Mesendoderm (in vitro differentiated cells): Measurements from ENCODE around the gene TLE6.

Experiments used
- DNase-seq: peaks from one replicate; pipeline ENCODE4 v3.0.0; 2013
- H2AK5ac ChIP-seq: 2 replicates; pipeline ENCODE4 v1.6.1; 2013; ENCODE audit warnings: low read length, inconsistent platforms
- H2BK120ac ChIP-seq: 2 replicates; pipeline ENCODE4 v1.6.1; 2013; ENCODE audit warnings: low read depth, mild to moderate bottlenecking, low read length, moderate library complexity, mixed read lengths
- H2BK15ac ChIP-seq: replicated peaks from 2 replicates; pipeline ENCODE4 v1.6.1; 2013; ENCODE audit warnings: low read depth, mild to moderate bottlenecking, moderate library complexity
- H2BK5ac ChIP-seq: 2 replicates; pipeline ENCODE4 v1.6.1; 2013; ENCODE audit warnings: low read length, inconsistent platforms
- H3K18ac ChIP-seq: 2 replicates; pipeline ENCODE4 v1.6.1; 2013; ENCODE audit warnings: mild to moderate bottlenecking, low read length, mixed read lengths
- H3K23ac ChIP-seq: one replicate; pipeline ENCODE4 v1.6.1; 2013; ENCODE audit warnings: low read length
- H3K27ac ChIP-seq: 2 replicates; pipeline ENCODE4 v1.5.1; 2013; ENCODE audit warnings: low read depth, mild to moderate bottlenecking, inconsistent platforms, low read length, moderate library complexity
- H3K27me3 ChIP-seq: 2 replicates; pipeline ENCODE4 v1.6.1; 2013; ENCODE audit warnings: low read length, control low read depth, mild to moderate bottlenecking, inconsistent platforms; ENCODE audit not compliant: insufficient read depth, poor library complexity
- H3K36me3 ChIP-seq: 2 replicates; pipeline ENCODE4 v1.6.1; 2013; ENCODE audit warnings: low read length, inconsistent platforms; ENCODE audit not compliant: control insufficient read depth, insufficient read depth
- H3K4ac ChIP-seq: one replicate; pipeline ENCODE4 v1.6.1; 2013; ENCODE audit warnings: low read depth, mild to moderate bottlenecking, low read length, moderate library complexity
- H3K4me1 ChIP-seq: 2 replicates; pipeline ENCODE4 v1.6.1; 2013; ENCODE audit warnings: low read depth, low read length, inconsistent platforms; ENCODE audit not compliant: control insufficient read depth
- H3K4me2 ChIP-seq: 2 replicates; pipeline ENCODE4 v1.6.1; 2013; ENCODE audit warnings: low read length
- H3K4me3 ChIP-seq: 2 replicates; pipeline ENCODE4 v1.5.1; 2013; ENCODE audit warnings: mild to moderate bottlenecking, low read length
- H3K56ac ChIP-seq: one replicate; pipeline ENCODE4 v1.6.1; 2013; ENCODE audit warnings: low read length
- H3K79me1 ChIP-seq: 2 replicates; pipeline ENCODE4 v1.6.1; 2013; ENCODE audit warnings: low read length, inconsistent platforms
- H3K79me2 ChIP-seq: 2 replicates; pipeline ENCODE4 v1.6.1; 2013; ENCODE audit warnings: mild to moderate bottlenecking, low read length; ENCODE audit not compliant: control insufficient read depth, insufficient read depth
- H3K9ac ChIP-seq: 2 replicates; pipeline ENCODE4 v1.6.1; 2013; ENCODE audit warnings: low read length, inconsistent platforms
- H4K5ac ChIP-seq: one replicate; pipeline ENCODE4 v1.6.1; 2013; ENCODE audit warnings: low read length
- H4K8ac ChIP-seq: one replicate; pipeline ENCODE4 v1.6.1; 2013; ENCODE audit warnings: low read depth, mild to moderate bottlenecking, control low read depth, low read length, moderate library complexity
- WGBS: extraction: QIAGEN DNeasy Blood & Tissue Kit; methylation state at CpG from one replicate; pipeline ENCODE4 v1.1.7; 2013; ENCODE audit warnings: low lambda C conversion rate, missing lambda C conversion rate; ENCODE audit not compliant: insufficient coverage; ENCODE audit errors: extremely low coverage; 5-methylcytosine and 5-hydroxymethylcytosine counted together

Gene TLE6

DNA sequence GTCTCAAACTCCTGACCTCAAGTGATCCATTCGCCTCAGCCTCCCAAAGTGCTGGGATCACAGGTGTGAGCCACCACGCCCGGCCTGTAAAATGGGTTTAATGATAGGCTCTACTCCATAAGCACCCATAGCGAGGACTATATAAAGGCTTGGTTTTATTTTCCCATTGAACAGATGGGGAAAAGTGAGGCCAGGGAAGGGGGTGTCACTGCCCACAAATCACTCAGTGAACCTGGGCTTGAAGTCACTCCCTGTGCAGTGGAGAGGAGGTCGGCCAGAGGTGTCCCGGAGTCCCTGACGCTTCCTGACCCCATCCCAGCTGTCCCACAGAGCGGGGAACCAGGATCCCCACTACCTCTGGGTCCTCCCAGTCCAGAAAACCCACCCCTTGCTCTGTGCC, 36.8 kb downstream of the TLE6 start:
- no peak overlapping the region for H3K9ac ChIP-seq
- H2BK15ac ChIP-seq = no peak overlapping the region
- DNase-seq = no peak
- no peaks in the 10 kb centered on the region for H3K36me3 ChIP-seq
- no peaks in the 10 kb centered on the region for H3K79me1 ChIP-seq
- H3K4ac ChIP-seq = no peak overlapping the region
- no peak overlapping the region for H3K18ac ChIP-seq
- H3K23ac ChIP-seq = no peak overlapping the region
- no CpG with 5 or more reads among the region's 8 CpGs for WGBS
- H4K8ac ChIP-seq = no peak overlapping the region
- H3K4me3 ChIP-seq = no peak overlapping the region
- no peaks in the 10 kb centered on the region for H3K27me3 ChIP-seq
- no peak overlapping the region for H4K5ac ChIP-seq
- no peaks in the 10 kb centered on the region for H3K4me1 ChIP-seq
- H3K79me2 ChIP-seq = no peaks in the 10 kb centered on the region
- no peak overlapping the region for H2BK120ac ChIP-seq
- H2BK5ac ChIP-seq = no peak overlapping the region
- H3K27ac ChIP-seq = no peak overlapping the region
- no peak overlapping the region for H3K56ac ChIP-seq
- H2AK5ac ChIP-seq = no peak overlapping the region
- H3K4me2 ChIP-seq = no peak overlapping the region

DNA sequence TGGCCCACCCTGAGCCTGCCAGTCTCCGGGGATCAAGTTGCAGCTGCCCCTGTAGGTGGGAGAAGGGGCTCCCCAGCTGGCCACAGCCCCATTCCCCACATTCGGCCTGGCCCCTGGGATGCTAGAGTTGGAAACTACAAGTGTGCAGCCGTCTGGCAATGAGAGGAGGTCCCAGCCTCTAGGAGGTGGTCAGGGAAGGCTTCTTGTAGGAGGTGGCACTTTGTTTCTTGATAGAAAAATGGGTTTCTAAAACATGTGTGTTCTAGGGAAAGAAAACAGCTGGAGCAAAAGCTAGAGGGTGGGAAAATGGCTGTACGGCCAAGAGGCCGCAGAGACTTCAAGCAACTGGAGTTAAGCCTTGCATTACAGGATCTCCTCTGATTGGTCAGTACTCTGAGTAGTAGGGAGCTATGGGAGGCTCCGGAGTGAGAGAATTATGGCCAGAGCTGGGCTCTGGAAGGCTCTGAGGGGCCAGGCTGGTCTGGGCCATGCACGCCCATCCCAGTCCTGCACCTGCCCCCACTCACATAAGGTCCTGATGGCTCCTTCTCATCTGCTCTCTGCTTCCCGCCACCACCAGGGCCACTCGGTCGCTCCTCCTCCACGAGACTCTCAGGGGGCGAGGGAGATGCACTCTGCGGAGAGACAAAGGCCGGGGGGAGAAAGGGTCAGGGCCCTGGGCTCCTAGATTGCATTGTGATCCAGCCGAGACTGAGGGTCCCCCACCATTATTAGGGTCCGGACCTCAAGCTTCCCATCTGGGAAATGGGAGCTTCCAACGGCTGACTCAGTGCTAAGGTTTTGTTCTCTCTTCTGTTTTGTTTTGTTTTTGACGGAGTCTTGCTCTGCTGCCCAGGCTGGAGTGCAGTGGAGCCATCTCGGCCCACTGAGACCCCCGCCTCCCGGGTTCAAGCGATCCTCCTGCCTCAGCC, 38.0 kb downstream of the TLE6 start:
- no peak overlapping the region for H3K56ac ChIP-seq
- H3K4ac ChIP-seq = no peak overlapping the region
- no peaks in the 10 kb centered on the region for H3K79me2 ChIP-seq
- DNase-seq = no peak
- H3K4me1 ChIP-seq = no peaks in the 10 kb centered on the region
- no peak overlapping the region for H3K9ac ChIP-seq
- H3K36me3 ChIP-seq = no peaks in the 10 kb centered on the region
- no peak overlapping the region for H4K8ac ChIP-seq
- H3K4me2 ChIP-seq = no peak overlapping the region
- H3K4me3 ChIP-seq = no peak overlapping the region
- WGBS = no CpG with 5 or more reads among the region's 22 CpGs
- H3K27ac ChIP-seq = no peak overlapping the region
- no peak overlapping the region for H3K23ac ChIP-seq
- no peak overlapping the region for H2AK5ac ChIP-seq
- no peak overlapping the region for H2BK5ac ChIP-seq
- H2BK120ac ChIP-seq = no peak overlapping the region
- no peaks in the 10 kb centered on the region for H3K27me3 ChIP-seq
- H3K18ac ChIP-seq = no peak overlapping the region
- no peak overlapping the region for H2BK15ac ChIP-seq
- H4K5ac ChIP-seq = no peak overlapping the region
- H3K79me1 ChIP-seq = no peaks in the 10 kb centered on the region

DNA sequence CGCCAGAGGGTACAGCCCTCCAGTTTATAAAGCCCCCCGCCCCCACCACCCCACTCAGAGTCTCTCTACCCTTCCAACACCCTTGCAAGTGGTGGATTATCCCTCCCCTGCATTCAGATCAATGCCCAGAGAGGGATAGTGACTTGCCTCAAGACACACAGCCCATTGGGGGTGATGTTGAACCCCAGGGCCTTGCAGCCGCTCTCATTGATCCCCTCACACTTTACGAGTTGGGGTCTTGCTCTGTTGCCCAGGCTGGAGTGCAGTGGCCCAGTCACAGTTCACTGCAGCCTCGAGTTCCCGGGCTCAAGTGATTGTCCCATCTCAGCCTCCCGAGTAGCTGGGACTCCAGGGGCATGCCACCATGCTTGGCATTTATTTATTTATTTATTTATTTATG, 40.6 kb downstream of the TLE6 start:
- no peak overlapping the region for H3K18ac ChIP-seq

DNA sequence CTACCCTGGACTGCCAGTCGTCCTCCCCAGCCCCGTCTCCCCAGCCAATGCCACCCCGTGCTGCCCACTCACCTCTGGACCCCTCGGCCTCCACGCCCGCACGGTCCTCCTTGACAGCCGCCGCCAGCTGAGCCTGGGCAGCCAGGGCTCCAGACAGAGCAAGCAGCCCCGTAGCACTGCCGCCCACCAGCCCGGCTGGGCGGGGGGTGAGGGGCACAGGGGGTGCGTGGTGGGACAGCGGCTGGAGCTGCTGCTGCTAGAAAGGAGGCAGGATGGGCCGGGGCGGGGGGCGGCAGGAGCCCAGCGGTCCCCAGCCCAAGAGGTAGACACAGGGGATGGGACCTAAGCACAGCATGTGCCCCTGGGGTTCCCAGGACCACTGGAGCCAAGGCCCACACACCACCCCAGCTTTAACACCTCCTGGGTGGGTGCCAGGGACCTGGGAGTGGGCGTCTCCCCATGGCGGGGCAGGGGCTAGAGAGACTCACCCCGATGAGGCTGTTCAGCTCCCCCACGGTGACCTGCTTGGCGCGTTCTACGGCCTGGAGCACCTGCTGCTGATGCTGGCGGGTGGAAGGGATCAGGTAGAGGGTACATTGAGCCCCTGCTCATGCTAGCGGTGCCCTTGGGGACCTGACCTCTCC, 42.0 kb downstream of the TLE6 start:
- Histone ChIP-seq H3K79me1 (no peaks in the 10 kb centered on the region), H3K27me3 (no peaks in the 10 kb centered on the region), H4K5ac (no peak overlapping the region), H3K4ac (no peak overlapping the region), H2AK5ac (no peak overlapping the region), H3K27ac (no peak overlapping the region), H3K4me3 (no peak overlapping the region), H2BK5ac (no peak overlapping the region), H3K4me1 (peaks cover under 1% of the 10 kb centered on the region), H3K56ac (no peak overlapping the region), H3K36me3 (no peaks in the 10 kb centered on the region), H3K4me2 (no peak overlapping the region), H4K8ac (no peak overlapping the region), H2BK120ac (no peak overlapping the region), H3K18ac (no peak overlapping the region), H2BK15ac (no peak overlapping the region), H3K23ac (no peak overlapping the region), H3K9ac (no peak overlapping the region), H3K79me2 (no peaks in the 10 kb centered on the region)
- DNase-seq = no peak
- no CpG with 5 or more reads among the region's 28 CpGs for WGBS

More for the DNA sequence above, 40.6 kb downstream of the TLE6 start:
- Histone ChIP-seq H3K56ac (no peak overlapping the region), H3K27me3 (no peaks in the 10 kb centered on the region), H3K23ac (no peak overlapping the region), H3K27ac (no peak overlapping the region), H2AK5ac (no peak overlapping the region), H2BK15ac (no peak overlapping the region), H3K4me3 (no peak overlapping the region), H3K4me2 (no peak overlapping the region), H4K8ac (no peak overlapping the region), H3K9ac (no peak overlapping the region), H3K4ac (no peak overlapping the region), H3K79me1 (no peaks in the 10 kb centered on the region), H2BK120ac (no peak overlapping the region), H4K5ac (no peak overlapping the region), H3K79me2 (no peaks in the 10 kb centered on the region), H3K36me3 (no peaks in the 10 kb centered on the region), H3K4me1 (no peaks in the 10 kb centered on the region), H2BK5ac (no peak overlapping the region)
- no CpG with 5 or more reads among the region's 7 CpGs for WGBS
- no peak for DNase-seq

DNA sequence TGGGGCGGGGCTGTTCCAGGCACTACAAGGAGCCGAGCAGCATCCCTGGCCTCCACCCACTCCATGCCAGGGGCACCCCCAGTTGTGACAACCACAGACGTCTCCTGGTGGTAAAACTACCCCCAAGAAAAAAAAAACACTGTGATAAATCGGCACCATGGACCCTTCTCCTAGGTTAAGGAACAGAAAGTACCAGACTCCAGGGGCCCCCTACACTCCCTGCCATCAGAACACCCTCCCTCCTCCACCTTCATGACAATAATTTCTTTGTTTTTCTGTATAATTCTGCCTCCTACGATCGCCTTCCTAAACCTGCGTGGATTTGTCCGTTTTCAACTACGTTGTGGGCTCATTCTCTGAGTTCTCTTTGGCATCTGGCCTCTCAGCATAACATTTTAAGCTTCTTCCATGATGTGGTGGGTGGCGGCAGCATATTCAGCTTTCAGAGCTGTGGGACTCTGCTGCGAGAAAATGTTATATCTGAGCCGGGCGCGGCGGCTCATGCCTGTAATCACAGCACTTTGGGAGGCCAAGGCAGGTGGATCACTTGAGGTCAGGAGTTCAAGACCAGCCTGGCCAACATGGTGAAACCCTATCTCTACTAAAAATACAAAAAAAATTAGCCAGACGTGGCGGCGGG, 43.1 kb downstream of the TLE6 start:
- no peak overlapping the region for H3K9ac ChIP-seq
- peaks cover 7% of the 10 kb centered on the region for H3K4me1 ChIP-seq
- no CpG with 5 or more reads among the region's 18 CpGs for WGBS
- no peaks in the 10 kb centered on the region for H3K36me3 ChIP-seq
- no peaks in the 10 kb centered on the region for H3K27me3 ChIP-seq
- DNase-seq = no peak
- no peak overlapping the region for H2BK15ac ChIP-seq
- H3K56ac ChIP-seq = no peak overlapping the region
- H4K5ac ChIP-seq = no peak overlapping the region
- H3K4me2 ChIP-seq = no peak overlapping the region
- no peak overlapping the region for H2BK5ac ChIP-seq
- no peaks in the 10 kb centered on the region for H3K79me1 ChIP-seq
- H3K27ac ChIP-seq = no peak overlapping the region
- no peak overlapping the region for H3K23ac ChIP-seq
- no peak overlapping the region for H3K18ac ChIP-seq
- H2BK120ac ChIP-seq = no peak overlapping the region
- no peak overlapping the region for H4K8ac ChIP-seq
- H3K4me3 ChIP-seq = no peak overlapping the region
- H2AK5ac ChIP-seq = no peak overlapping the region
- H3K79me2 ChIP-seq = no peaks in the 10 kb centered on the region
- H3K4ac ChIP-seq = no peak overlapping the region
